HEK293T (cell line): ENCODE data around the gene TXN2.

Experiments used
- ARNT ChIP-seq: fragments of 450-650 bp; IDR thresholded peaks from 2 replicates; pipeline ENCODE4 v1.6.1; 2017; ENCODE audit warnings: mild to moderate bottlenecking
- BHLHE40 ChIP-seq: fragments of 450-650 bp; IDR thresholded peaks from 2 replicates; pipeline ENCODE4 v1.6.1; 2016; ENCODE audit warnings: mild to moderate bottlenecking, moderate library complexity, borderline replicate concordance
- ELF4 ChIP-seq: fragments of 450-650 bp; IDR thresholded peaks from 2 replicates; pipeline ENCODE4 v1.6.1; 2017; ENCODE audit warnings: antibody characterized with exemption
- FOXA1 ChIP-seq: fragments of 450-650 bp; IDR thresholded peaks from 2 replicates; pipeline ENCODE4 v1.6.1; 2016; ENCODE audit warnings: mild to moderate bottlenecking
- FOXK2 ChIP-seq: fragments of 450-650 bp; IDR thresholded peaks from 2 replicates; pipeline ENCODE4 v1.6.1; 2016; ENCODE audit warnings: mild to moderate bottlenecking
- FOXM1 ChIP-seq: fragments of 450-650 bp; IDR thresholded peaks from 2 replicates; pipeline ENCODE4 v1.6.1; 2017; ENCODE audit warnings: mild to moderate bottlenecking, borderline replicate concordance
- HDGF ChIP-seq: fragments of 450-650 bp; IDR thresholded peaks from 2 replicates; pipeline ENCODE4 v1.6.1; 2017; ENCODE audit warnings: antibody characterized with exemption, borderline replicate concordance
- LEF1 ChIP-seq: fragments of 450-650 bp; IDR thresholded peaks from 2 replicates; pipeline ENCODE4 v1.6.1; 2017; ENCODE audit warnings: mild to moderate bottlenecking, borderline replicate concordance
- PKNOX1 ChIP-seq: fragments of 450-650 bp; IDR thresholded peaks from 2 replicates; pipeline ENCODE4 v1.6.1; 2016
- SP1 ChIP-seq: fragments of 450-650 bp; IDR thresholded peaks from 2 replicates; pipeline ENCODE4 v1.6.1; 2017
- ZNF384 ChIP-seq: fragments of 450-650 bp; IDR thresholded peaks from 2 replicates; pipeline ENCODE4 v1.6.1; 2016

GRCh38 chr22:36464715-36465231, 16.7 kb downstream of the TXN2 start:
- TF ChIP-seq FOXA1 (no peak), PKNOX1 (no peak), ELF4 (no peak), BHLHE40 (no peak), FOXM1 (no peak), FOXK2 (no peak), ZNF384 (no peak), HDGF (no peak), ARNT (no peak), SP1 (no peak), LEF1 (no peak)
